Kidney (tissue), 14 donors: ENCODE results near the gene NAPB. TPM values are rescaled to one million over a fixed set of nuclear protein-coding genes. Genes with fewer than 3 reads are reported as not detected.
"Not testable (repeated sequence)": the region's sequence is repeated elsewhere in the genome, so short reads cannot be mapped to it uniquely, and the experiment has no call there.

Experiments
- DNase-seq, 5 donors: peaks; one replicate each; pipeline ENCODE4 v3.0.0-alpha.2; 2013 to 2020
- FAIRE-seq: peaks from 2 replicates; lab custom pipeline; 2012; peaks lifted over from hg19 to GRCh38; lab: Jason Lieb, UNC
- H3K27ac ChIP-seq, 2 donors: one replicate each; pipeline ENCODE4 v1.7.0; 2013; ENCODE audit warnings: low read depth in 2 of 2, low read length in 2 of 2, inconsistent platforms in 1 of 2
- H3K27me3 ChIP-seq: one replicate; pipeline ENCODE4 v1.7.1; 2013; ENCODE audit warnings: low read length, inconsistent platforms; ENCODE audit not compliant: control insufficient read depth, insufficient read depth
- H3K36me3 ChIP-seq, 3 donors: one replicate each; pipeline versions ENCODE4 v1.7.0 to v1.7.1; 2013; ENCODE audit warnings: low read length in 3 of 3, control low read depth in 1 of 3, inconsistent platforms in 1 of 3; ENCODE audit not compliant: insufficient read depth in 3 of 3, control insufficient read depth in 2 of 3
- H3K4me1 ChIP-seq, 3 donors: one replicate each; pipeline versions ENCODE4 v1.7.0 to v1.7.1; 2013; ENCODE audit warnings: low read length in 3 of 3, inconsistent platforms in 1 of 3, low read depth in 1 of 3; ENCODE audit not compliant: control insufficient read depth in 2 of 3, insufficient read depth in 2 of 3
- H3K4me3 ChIP-seq, 3 donors: one replicate each; pipeline versions ENCODE4 v1.7.0 to v1.8.1; 2013; ENCODE audit warnings: low read length in 3 of 3, control low read depth in 1 of 3, inconsistent platforms in 1 of 3
- H3K9ac ChIP-seq, 3 donors: one replicate each; pipeline versions ENCODE4 v1.7.0 to v1.7.1; 2013; ENCODE audit warnings: low read length in 3 of 3, control low read depth in 1 of 3, inconsistent platforms in 1 of 3
- H3K9me3 ChIP-seq, 3 donors: one replicate each; pipeline versions ENCODE4 v1.7.0 to v1.7.1; 2013; ENCODE audit warnings: low read length in 3 of 3, control low read depth in 1 of 3, inconsistent platforms in 1 of 3; ENCODE audit not compliant: control insufficient read depth in 2 of 3, insufficient read depth in 1 of 3
- CTCF ChIP-seq: IDR thresholded peaks from 3 replicates; pipeline ENCODE4 v1.5.1; 2012; ENCODE audit warnings: mild to moderate bottlenecking, moderate library complexity, borderline replicate concordance; ENCODE audit not compliant: insufficient read depth; ENCODE audit errors: extremely low read depth
- intact Hi-C: fragments of 100-400 bp; cut with DNase I; formaldehyde crosslinking; loops from one replicate; pipeline ENCODE4 v1.11.1; 2022
- polyA plus RNA-seq: library from polyadenylated mRNA; stranded (reverse); fragments of 350-450 nt; fragmentation: Illumina TruSeq; extraction: RNeasy Lipid Tissue Mini Kit (QIAGEN cat#74804); gene quantifications from one replicate; pipeline ENCODE4 v1.2.3, GENCODE V29; 2014; ENCODE audit warnings: low read depth, low replicate concordance; ENCODE audit not compliant: insufficient read depth
- total RNA-seq: library from RNA; stranded (reverse); fragmentation: NEBNext Ultra II Directional; extraction: Animal tissue kit (Norgen Biotek cat#: 25700); gene quantifications from one replicate; pipeline ENCODE4 v1.2.1, GENCODE V29; 2021
- donor health status: control.
- donor health status: control.
- donor health status: control.
- donor health status: control.
- donor health status: control.
- donor health status: DM: yes; HTN: yes; CAD: no.
- donor health status: Normal renal cell carcinoma (clear cell type).

Gene NAPB
- total and polyA plus RNA-seq, 2 donors from 2014 or later: 5.3 to 9.6 TPM

GRCh38 chr20:23349338-23350195 is 71.7 kb downstream of the NAPB start:
- H3K9me3 ChIP-seq: no peaks in the 10 kb centered on the region
- peaks cover 0 to 19% (median 11%) of the 10 kb centered on the region in 3 donors for H3K4me1 ChIP-seq
- DNase-seq (peak in 4 of 5 donors; percentile 77 to 95 (median 91)), FAIRE-seq (no peak)
- TF ChIP-seq CTCF: peak; percentile 45
- peak overlapping the region; percentile 73 to 89 (median 75) for H3K4me3 ChIP-seq
- H3K36me3 ChIP-seq: peaks cover 0 to 5% (median 2%) of the 10 kb centered on the region in 3 donors
- peak overlapping the region; percentile 98 to 100 for H3K27ac ChIP-seq
- no peaks in the 10 kb centered on the region for H3K27me3 ChIP-seq
- intact Hi-C loops: loop anchor here (10.0 kb wide), 1 partner anchor 1005 kb away; no protein-coding TSS in a partner anchor
- peak overlapping the region; percentile 34 to 97 (median 74) for H3K9ac ChIP-seq

GRCh38 chr20:23348510-23348909 is 72.8 kb downstream of the NAPB start:
- H3K27me3 ChIP-seq, H3K9me3 ChIP-seq, H3K27ac ChIP-seq, DNase-seq, FAIRE-seq, H3K4me3 ChIP-seq, H3K36me3 ChIP-seq: not testable (repeated sequence)
- H3K9ac ChIP-seq: peak overlapping the region in 1 of 3 donors; percentile 97
- intact Hi-C loops: loop anchor here (10.0 kb wide), 1 partner anchor 1004 kb away; no protein-coding TSS in a partner anchor
- H3K4me1 ChIP-seq: peaks cover 0 to 19% (median 11%) of the 10 kb centered on the region in 3 donors

GRCh38 chr20:23347791-23348190 is 73.5 kb downstream of the NAPB start:
- H3K4me3 ChIP-seq: no peak overlapping the region
- intact Hi-C loops: loop anchor here (10.0 kb wide), 1 partner anchor 1003 kb away; no protein-coding TSS in a partner anchor

More at GRCh38 chr20:23347791-23348190, 73.5 kb downstream of the NAPB start:
- Histone ChIP-seq H3K9me3 (no peaks in the 10 kb centered on the region), H3K9ac (no peak overlapping the region), H3K36me3 (no peaks in the 10 kb centered on the region), H3K27me3 (no peaks in the 10 kb centered on the region), H3K4me1 (peaks cover 0 to 19% (median 11%) of the 10 kb centered on the region in 3 donors), H3K27ac (no peak overlapping the region)
- FAIRE-seq: no peak
- no peak for DNase-seq
- no peak for TF ChIP-seq CTCF
